ENCODE data around the gene LITAFD.
"Not testable (repeated sequence)": the region's sequence is repeated elsewhere in the genome, so short reads cannot be mapped to it uniquely, and the experiment has no call there.

The LITAFD gene

GRCh38 chr16:8882041-8882617 lies at the start of gene LITAFD:
LITAFD (plus strand) TSS chr16:8882351; CDS start chr16:8884356, 2,005 bp downstream.
- TF ChIP-seq CTCF (conservative IDR thresholded peaks at IDR 0.05) = no peak
- H3K27ac ChIP-seq = no peak within 1 kb of the TSS

GRCh38 chr16:8832717-8833105 lies 49.4 kb upstream of the LITAFD start:
- TF ChIP-seq CTCF (conservative IDR thresholded peaks at IDR 0.05) = no peak
- no peak overlapping the region for H3K27ac ChIP-seq

GRCh38 chr16:8836797-8837196 lies 45.4 kb upstream of the LITAFD start:
- H3K27ac ChIP-seq = not testable (repeated sequence)

- H3K27ac ChIP-seq = not testable (repeated sequence)
Measured at GRCh38 chr16:8837594-8837993, 44.6 kb upstream of the LITAFD start.

GRCh38 chr16:8842016-8842415 lies 40.1 kb upstream of the LITAFD start:
- not testable (repeated sequence) for H3K27ac ChIP-seq

- not testable (repeated sequence) for H3K27ac ChIP-seq
Measured at GRCh38 chr16:8843296-8843695, 38.9 kb upstream of the LITAFD start.

GRCh38 chr16:8845699-8846298 lies 36.4 kb upstream of the LITAFD start:
- H3K27ac ChIP-seq = no peak overlapping the region
- TF ChIP-seq CTCF (conservative IDR thresholded peaks at IDR 0.05) = no peak

- TF ChIP-seq CTCF (conservative IDR thresholded peaks at IDR 0.05) = no peak
- H3K27ac ChIP-seq = no peak overlapping the region
Measured at GRCh38 chr16:8846401-8846932, 35.7 kb upstream of the LITAFD start.

GRCh38 chr16:8847145-8847544 lies 35.0 kb upstream of the LITAFD start:
- TF ChIP-seq CTCF (conservative IDR thresholded peaks at IDR 0.05) = no peak
- H3K27ac ChIP-seq = no peak overlapping the region

GRCh38 chr16:8847623-8848022 lies 34.5 kb upstream of the LITAFD start:
- H3K27ac ChIP-seq = no peak overlapping the region
- TF ChIP-seq CTCF (conservative IDR thresholded peaks at IDR 0.05) = no peak

Measured in VCaP (cell line).